H1 (cell line): ENCODE measurements around the gene PLXNB2. TPM values are rescaled to one million over a fixed set of nuclear protein-coding genes. Genes with fewer than 3 reads are reported as not detected.

Source experiments
- CTCF ChIA-PET: fragments of 300-600 bp; sonication (Branson Sonifier 250); formaldehyde crosslinking; loops from one replicate; lab custom pipeline; 2021; ENCODE audit not compliant: partially characterized antibody; lab: Charles Lee
- POLR2A ChIA-PET: fragments of 300-600 bp; sonication (Branson Sonifier 250); formaldehyde crosslinking; loops from one replicate; lab custom pipeline; 2021; ENCODE audit warnings: inconsistent platforms; ENCODE audit not compliant: partially characterized antibody; lab: Charles Lee
- DNase-seq, 2 experiments: peaks; one replicate each; pipeline versions ENCODE4 v3.0.0 to v3.0.0-alpha.2; 2010 to 2022; ENCODE audit warnings: low spot score in 2 of 2, low read depth in 1 of 2, mixed read lengths in 1 of 2
- FAIRE-seq: peaks from 2 replicates; lab custom pipeline; 2011; peaks lifted over from hg19 to GRCh38; lab: Jason Lieb, UNC
- H2AFZ ChIP-seq: 2 replicates; pipeline ENCODE4 v1.8.1; 2012; ENCODE audit warnings: low read length, inconsistent platforms
- H2AK5ac ChIP-seq: 2 replicates; pipeline ENCODE4 v1.6.1; 2013; ENCODE audit warnings: low read depth, low read length
- H2BK120ac ChIP-seq: replicated peaks from 2 replicates; pipeline ENCODE3; 2013; ENCODE audit warnings: low read depth, low read length, inconsistent platforms
- H2BK12ac ChIP-seq: 2 replicates; pipeline ENCODE4 v1.6.1; 2013; ENCODE audit warnings: low read depth, low read length
- H2BK15ac ChIP-seq: 2 replicates; pipeline ENCODE4 v1.6.1; 2013; ENCODE audit warnings: low read length
- H2BK20ac ChIP-seq: 2 replicates; pipeline ENCODE4 v1.6.1; 2013; ENCODE audit warnings: low read length
- H2BK5ac ChIP-seq: 2 replicates; pipeline ENCODE4 v1.6.1; 2013; ENCODE audit warnings: low read depth, low read length
- H3K14ac ChIP-seq: 2 replicates; pipeline ENCODE4 v1.6.1; 2013; ENCODE audit warnings: inconsistent platforms; ENCODE audit not compliant: insufficient read length
- H3K18ac ChIP-seq: 2 replicates; pipeline ENCODE4 v1.6.1; 2013; ENCODE audit warnings: low read length; ENCODE audit errors: extremely low read depth
- H3K23ac ChIP-seq: 2 replicates; pipeline ENCODE4 v1.6.1; 2013; ENCODE audit warnings: inconsistent platforms; ENCODE audit not compliant: insufficient read length
- H3K23me2 ChIP-seq: 2 replicates; pipeline ENCODE4 v1.6.1; 2013; ENCODE audit warnings: low read depth, low read length
- H3K27ac ChIP-seq: 2 replicates; pipeline ENCODE4 v1.6.1; 2011; ENCODE audit warnings: low read depth, low read length, inconsistent platforms
- H3K27me3 ChIP-seq, 4 experiments: replicated peaks in 1 of 4; 1 replicate in 1 of 4; 2 replicates in 3 of 4; pipeline versions ENCODE4 v1.6.1 to v1.8.1; 2011 to 2013; ENCODE audit warnings: low read length in 3 of 4, mild to moderate bottlenecking in 3 of 4, inconsistent platforms in 2 of 4, mixed read lengths in 2 of 4, moderate library complexity in 1 of 4; ENCODE audit not compliant: control insufficient read depth in 3 of 4, insufficient read depth in 3 of 4; ENCODE audit errors: extremely low read depth in 1 of 4
- H3K36me3 ChIP-seq, 4 experiments: 2 replicates each; pipeline versions ENCODE4 v1.6.1 to v1.8.1; 2011 to 2013; ENCODE audit warnings: mild to moderate bottlenecking in 4 of 4, low read length in 3 of 4, moderate library complexity in 2 of 4, control low read depth in 1 of 4, inconsistent platforms in 1 of 4; ENCODE audit not compliant: insufficient read depth in 4 of 4, control insufficient read depth in 2 of 4
- H3K4ac ChIP-seq: replicated peaks from 2 replicates; pipeline ENCODE3; 2013; ENCODE audit warnings: low read length, low read depth, mixed read lengths, inconsistent platforms; ENCODE audit not compliant: insufficient read length
- H3K4me1 ChIP-seq, 4 experiments: replicated peaks in 1 of 4; 1 replicate in 1 of 4; 2 replicates in 3 of 4; pipeline versions ENCODE4 v1.6.1 to v1.8.1; 2011 to 2013; ENCODE audit warnings: low read length in 3 of 4, inconsistent platforms in 2 of 4, mixed read lengths in 1 of 4; ENCODE audit not compliant: insufficient read depth in 4 of 4, control insufficient read depth in 3 of 4
- H3K4me2 ChIP-seq, 2 experiments: 2 replicates each; pipeline versions ENCODE4 v1.6.1 to v1.8.1; 2011 to 2013; ENCODE audit warnings: low read depth in 2 of 2, low read length in 2 of 2, control low read depth in 1 of 2, inconsistent platforms in 1 of 2, mild to moderate bottlenecking in 1 of 2; ENCODE audit not compliant: insufficient read depth in 1 of 2
- H3K4me3 ChIP-seq, 4 experiments: fragments of 200-600, 300-600 bp in 1 of 4; sonication (generic), shearing (Covaris generic), sonication (Bioruptor Twin) in 1 of 4; 2 replicates each; pipeline versions ENCODE4 v1.5.1 to v1.8.1; 2011 to 2016; ENCODE audit warnings: low read length in 4 of 4, low read depth in 3 of 4, control low read depth in 2 of 4, inconsistent platforms in 2 of 4, mild to moderate bottlenecking in 2 of 4, mixed read lengths in 1 of 4, moderate library complexity in 1 of 4; ENCODE audit not compliant: insufficient read depth in 2 of 4; ENCODE audit errors: extremely low read depth in 1 of 4
- H3K56ac ChIP-seq: replicated peaks from 2 replicates; pipeline ENCODE3; 2013; ENCODE audit warnings: low read depth, mild to moderate bottlenecking, mixed read lengths, low read length, inconsistent platforms; ENCODE audit not compliant: insufficient read length
- H3K79me1 ChIP-seq: 2 replicates; pipeline ENCODE4 v1.6.1; 2013; ENCODE audit warnings: low read depth, low read length, control low read depth
- H3K79me2 ChIP-seq, 2 experiments: 2 replicates each; pipeline versions ENCODE4 v1.6.1 to v1.8.1; 2012 to 2013; ENCODE audit warnings: low read length in 2 of 2, mild to moderate bottlenecking in 2 of 2, inconsistent platforms in 1 of 2; ENCODE audit not compliant: insufficient read depth in 2 of 2, control insufficient read depth in 1 of 2
- H3K9ac ChIP-seq, 4 experiments: replicated peaks in 1 of 4; 1 replicate in 1 of 4; 2 replicates in 3 of 4; pipeline versions ENCODE4 v1.6.1 to v1.8.1; 2011 to 2013; ENCODE audit warnings: low read depth in 3 of 4, low read length in 3 of 4, control low read depth in 2 of 4, mild to moderate bottlenecking in 2 of 4, moderate library complexity in 2 of 4, inconsistent platforms in 1 of 4; ENCODE audit errors: extremely low read depth in 1 of 4
- H3K9me3 ChIP-seq, 2 experiments: 2 replicates each; pipeline versions ENCODE4 v1.6.1 to v1.8.1; 2012 to 2013; ENCODE audit warnings: mild to moderate bottlenecking in 2 of 2, moderate library complexity in 2 of 2, control low read depth in 1 of 2, inconsistent platforms in 1 of 2, low read depth in 1 of 2, low read length in 1 of 2, mixed read lengths in 1 of 2; ENCODE audit not compliant: insufficient read depth in 2 of 2
- H4K20me1 ChIP-seq, 2 experiments: replicated peaks in 1 of 2; 2 replicates each; pipeline versions ENCODE3 to v1.8.1; 2011 to 2013; ENCODE audit warnings: inconsistent platforms in 2 of 2, low read length in 2 of 2, mild to moderate bottlenecking in 1 of 2; ENCODE audit not compliant: insufficient read depth in 2 of 2, control insufficient read depth in 1 of 2
- H4K5ac ChIP-seq: 2 replicates; pipeline ENCODE4 v1.6.1; 2013; ENCODE audit warnings: low read length, low read depth, mixed read lengths, inconsistent platforms; ENCODE audit not compliant: insufficient read length
- H4K8ac ChIP-seq: 2 replicates; pipeline ENCODE4 v1.8.0; 2013; ENCODE audit warnings: mild to moderate bottlenecking, moderate library complexity, low read length, inconsistent platforms; ENCODE audit not compliant: insufficient read depth; ENCODE audit errors: extremely low read depth
- H4K91ac ChIP-seq: replicated peaks from 2 replicates; pipeline ENCODE3; 2013; ENCODE audit warnings: low read length, mixed read lengths, inconsistent platforms; ENCODE audit not compliant: insufficient read length
- ATF3 ChIP-seq: IDR thresholded peaks from 2 replicates; pipeline ENCODE4 v1.6.1; 2011; ENCODE audit warnings: low read depth, mild to moderate bottlenecking, low read length; ENCODE audit not compliant: insufficient read depth
- BCL11A ChIP-seq, 2 experiments: IDR thresholded peaks; one replicate each; pipeline ENCODE4 v1.6.1; 2011; ENCODE audit warnings: low read depth in 2 of 2, low read length in 2 of 2, mild to moderate bottlenecking in 2 of 2
- BRCA1 ChIP-seq: IDR thresholded peaks from 2 replicates; pipeline ENCODE4 v1.6.1; 2012; ENCODE audit warnings: low read depth, low read length, improper control_type of control experiment
- CHD1 ChIP-seq: IDR thresholded peaks from 2 replicates; pipeline ENCODE4 v1.6.1; 2012; ENCODE audit warnings: low read depth, low read length, improper control_type of control experiment
- PHF8 ChIP-seq: fragments of 200-600 bp; sonication (generic); conservative IDR thresholded peaks from 2 replicates; pipeline ENCODE4 v1.7.1; 2012; ENCODE audit warnings: low read depth, mild to moderate bottlenecking, inconsistent platforms, low read length, moderate library complexity
- RAD21 ChIP-seq, 2 experiments: IDR thresholded peaks in 1 of 2; conservative IDR thresholded peaks in 1 of 2; 2 replicates each; pipeline ENCODE4 v1.6.1; 2011; ENCODE audit warnings: low read depth in 2 of 2, low read length in 2 of 2, improper control_type of control experiment in 1 of 2, inconsistent platforms in 1 of 2, mild to moderate bottlenecking in 1 of 2, moderate library complexity in 1 of 2
- RNF2 ChIP-seq: fragments of 200-900, 300-1000 bp; sonication (generic); IDR thresholded peaks from 2 replicates; pipeline ENCODE4 v1.7.1; 2016; ENCODE audit warnings: borderline replicate concordance, low read depth, mild to moderate bottlenecking, antibody characterized with exemption, low read length; ENCODE audit not compliant: poor library complexity, severe bottlenecking; ENCODE audit errors: missing control alignments
- SIRT6 ChIP-seq: IDR thresholded peaks from one replicate; pipeline ENCODE4 v1.7.1; 2012; ENCODE audit warnings: low read length, inconsistent platforms
- YY1 ChIP-seq: IDR thresholded peaks from 2 replicates; pipeline ENCODE4 v1.6.1; 2011; ENCODE audit warnings: low read depth, mild to moderate bottlenecking, low read length
- WGBS, 2 experiments: shearing (Covaris generic) in 1 of 2; methylation state at CpG; one replicate each; pipeline versions ENCODE4 v1.1.6 to v1.1.7; 2013 to 2015; ENCODE audit warnings: low lambda C conversion rate in 2 of 2, mixed read lengths in 2 of 2, inconsistent platforms in 1 of 2, low coverage in 1 of 2, missing lambda C conversion rate in 1 of 2; ENCODE audit not compliant: insufficient replicate concordance in 2 of 2, insufficient coverage in 1 of 2, insufficient read length in 1 of 2; ENCODE audit errors: extremely low coverage in 1 of 2, missing lambda C conversion rate in 1 of 2; 5-methylcytosine and 5-hydroxymethylcytosine counted together
- polyA plus RNA-seq, 7 experiments: library from polyadenylated mRNA; depleted of rRNA in 3 of 7; stranded (reverse) in 5 of 7; unstranded in 2 of 7; fragments of >200 nt in 5 of 7; fragments of 200-250 nt in 2 of 7; gene quantifications; 1 replicate in 5 of 7; 2 replicates in 1 of 7; 4 replicates in 1 of 7; pipeline versions ENCODE4 v1.2.1 to v1.2.3, GENCODE V29; 2011 to 2013; ENCODE audit warnings: missing spikeins in 2 of 7, mixed read lengths in 2 of 7
- total RNA-seq: library from RNA; stranded (reverse); fragmentation: NEBNext Ultra II Directional; extraction: Animal tissue kit (Norgen Biotek cat#: 25700); gene quantifications from 2 replicates; pipeline ENCODE4 v1.2.1, GENCODE V29; 2021

PLXNB2 gene
- total and polyA plus RNA-seq, 2 of the 8 experiments (the other 6 are each of a cell fraction or from before 2014, with no cell fraction given) = 58.3 to 92.8 TPM

GRCh38 chr22:50310031-50310722 lies 2.7 kb upstream of the PLXNB2 start:
- Histone ChIP-seq H2BK5ac (peak overlapping the region; percentile 52; the same call in 1 of the 2 replicates), H2BK20ac (no peak overlapping the region), H3K9me3 (no peaks in the 10 kb centered on the region; a peak in 1 of 4 replicates), H3K79me2 (peaks cover 0 to 3% of the 10 kb centered on the region in 2 experiments; a peak in 2 of 4 replicates), H3K79me1 (no peaks in the 10 kb centered on the region; the same call in 1 of the 2 replicates), H2BK120ac (no peak overlapping the region), H3K4ac (no peak overlapping the region), H4K20me1 (peaks cover 0 to 4% of the 10 kb centered on the region in 2 experiments), H2BK15ac (peak overlapping the region; percentile 61; the same call in 1 of the 2 replicates), H3K23ac (no peak overlapping the region), H3K4me1 (peaks cover 3 to 29% (median 16%) of the 10 kb centered on the region in 4 experiments; a peak in 6 of 7 replicates), H3K4me2 (no peak overlapping the region), H4K91ac (peak overlapping the region; percentile 9), H3K23me2 (peaks cover 2% of the 10 kb centered on the region; the same call in 1 of the 2 replicates), H3K14ac (no peak overlapping the region), H3K9ac (no peak overlapping the region), H3K56ac (no peak overlapping the region), H2BK12ac (no peak overlapping the region), H3K27me3 (no peaks in the 10 kb centered on the region; a peak in 2 of 7 replicates), H2AFZ (no peak overlapping the region), H3K18ac (no peak overlapping the region), H4K8ac (no peak overlapping the region), H4K5ac (no peak overlapping the region), H2AK5ac (peak overlapping the region; percentile 60; the same call in 1 of the 2 replicates), H3K4me3 (no peak overlapping the region), H3K36me3 (no peaks in the 10 kb centered on the region), H3K27ac (no peak overlapping the region)
- ChIA-PET POLR2A (interaction anchor here (0.9 to 1.8 kb wide), 2 partner anchors 16 kb away, joined by 5 to 9 read pairs; partner anchors contain the start of gene DENND6B), CTCF (interaction anchor here (0.9 to 2.2 kb wide), 4 partner anchors 11 to 34 kb away, joined by 3 to 7 read pairs (median 6); no protein-coding TSS in a partner anchor)
- DNase-seq (no peak), FAIRE-seq (no peak)
- 92% methylated on average over 21 of the region's 21 CpGs; no CpG with 5 or more reads in 1 of the 2 experiments for WGBS, 2 experiments
- TF ChIP-seq RAD21 (IDR thresholded peaks at IDR 0.05 in 1 of 2, conservative IDR thresholded peaks at IDR 0.05 in 1 of 2; ENCODE audit: low read depth in 2 of 2, low read length in 2 of 2) (no peak), BRCA1 (no peak), BCL11A (IDR thresholded peaks at IDR 0.05; ENCODE audit: low read depth in 2 of 2, low read length in 2 of 2) (no peak), SIRT6 (no peak), ATF3 (no peak), RNF2 (no peak), CHD1 (no peak), YY1 (no peak), PHF8 (no peak)
